ENCODE measurements around the gene SEC24D.

The SEC24D gene

GRCh38 chr4:118772767-118773428 is 63.0 kb downstream of the SEC24D start:
- no peak for FAIRE-seq

GRCh38 chr4:118772081-118772766 is 63.7 kb downstream of the SEC24D start:
- peak; percentile 98 for FAIRE-seq

- FAIRE-seq, result no peak
Observed at GRCh38 chr4:118770741-118771187, 65.2 kb downstream of the SEC24D start.

GRCh38 chr4:118769161-118769560 is 66.8 kb downstream of the SEC24D start:
- FAIRE-seq, result no peak

- no peak for FAIRE-seq
Observed at GRCh38 chr4:118767109-118767508, 68.8 kb downstream of the SEC24D start.

GRCh38 chr4:118765399-118765798 is 70.5 kb downstream of the SEC24D start:
- FAIRE-seq, result no peak

GRCh38 chr4:118762730-118763477 is 73.0 kb downstream of the SEC24D start:
- peak; percentile 36 for FAIRE-seq

- no peak for FAIRE-seq
Observed at GRCh38 chr4:118762155-118762554, 73.8 kb downstream of the SEC24D start.

GRCh38 chr4:118761397-118762016 is 74.4 kb downstream of the SEC24D start:
- no peak for FAIRE-seq

- FAIRE-seq, result no peak
Observed at GRCh38 chr4:118760493-118760892, 75.4 kb downstream of the SEC24D start.

- FAIRE-seq, result no peak
Observed at GRCh38 chr4:118760092-118760491, 75.8 kb downstream of the SEC24D start.

GRCh38 chr4:118759481-118759880 is 76.4 kb downstream of the SEC24D start:
- no peak for FAIRE-seq

- peak; percentile 59 for FAIRE-seq
Observed at GRCh38 chr4:118758293-118758692, 77.6 kb downstream of the SEC24D start.

GRCh38 chr4:118757761-118758251 is 78.1 kb downstream of the SEC24D start:
- FAIRE-seq, result no peak

- no peak for FAIRE-seq
Observed at GRCh38 chr4:118756958-118757357, 79.0 kb downstream of the SEC24D start.

- FAIRE-seq, result no peak
Observed at GRCh38 chr4:118756429-118756828, 79.5 kb downstream of the SEC24D start.

- FAIRE-seq, result no peak
Observed at GRCh38 chr4:118755438-118756226, 80.3 kb downstream of the SEC24D start.

GRCh38 chr4:118754890-118755289 is 81.0 kb downstream of the SEC24D start:
- FAIRE-seq, result no peak

GRCh38 chr4:118753685-118754084 is 82.2 kb downstream of the SEC24D start:
- no peak for FAIRE-seq

GRCh38 chr4:118753096-118753495 is 82.8 kb downstream of the SEC24D start:
- FAIRE-seq, result no peak

- FAIRE-seq, result no peak
Observed at GRCh38 chr4:118752551-118752950, 83.4 kb downstream of the SEC24D start.

- no peak for FAIRE-seq
Observed at GRCh38 chr4:118751629-118752323, 84.2 kb downstream of the SEC24D start.

All from G401.6 (cell line).